ENCODE results near the gene OBSL1.

GRCh38 chr2:219569635-219570034 lies 1.7 kb downstream of the OBSL1 start:
- no peak for TF ChIP-seq SP1 (IDR thresholded peaks at IDR 0.05; ENCODE audit: low read depth, low read length)
- TF ChIP-seq CTCF (IDR thresholded peaks at IDR 0.05 in 2 of 3, conservative IDR thresholded peaks at IDR 0.05 in 1 of 3; ENCODE audit: control insufficient read depth in 2 of 3, extremely low read depth in 1 of 3, insufficient read depth in 1 of 3, low read depth in 3 of 3, low read length in 3 of 3): no peak
- no peak for TF ChIP-seq POLR2A (IDR thresholded peaks at IDR 0.05; ENCODE audit: low read depth, low read length)
- TF ChIP-seq CHD4 (IDR thresholded peaks at IDR 0.05): no peak
- no peak for TF ChIP-seq EP300 (IDR thresholded peaks at IDR 0.05; ENCODE audit: borderline replicate concordance in 1 of 2, control insufficient read depth in 1 of 2, low read depth in 2 of 2, low read length in 2 of 2)
- no peak for TF ChIP-seq MYC (IDR thresholded peaks at IDR 0.05; ENCODE audit: insufficient read depth, insufficient read length, insufficient replicate concordance, low read length, severe bottlenecking)
- TF ChIP-seq POLR2AphosphoS5 (IDR thresholded peaks at IDR 0.05; ENCODE audit: low read length): no peak
- TF ChIP-seq ETV6 (conservative IDR thresholded peaks at IDR 0.05 in 1 of 2, IDR thresholded peaks at IDR 0.05 in 1 of 2; ENCODE audit: borderline replicate concordance in 1 of 2, low read depth in 1 of 2): no peak
